ENCODE measurements around the gene FOLR3. TPM values are rescaled to one million over a fixed set of nuclear protein-coding genes. Genes with fewer than 3 reads are reported as not detected.

FOLR3 gene
- total RNA-seq, 1 experiment from 2014 or later, result not detected

- H3K9me2 ChIP-seq (ENCODE audit: insufficient read depth), result no peaks in the 10 kb centered on the region
- H3K9ac ChIP-seq (ENCODE audit: low read length), result no peak overlapping the region
- ChIA-PET POLR2A (no interaction called here), CTCF (interaction anchor here (1.3 kb wide), 1 partner anchor 23 kb away, joined by 3 read pairs; no protein-coding TSS in a partner anchor), RAD21 (ENCODE audit: low non-redundant PET in 1 of 2, low total read pairs in 2 of 2, uncharacterized antibody in 2 of 2, unreplicated experiment in 2 of 2) (no interaction called here)
- intact Hi-C loops (cut with micrococcal nuclease), result no loop called here
- no peaks in the 10 kb centered on the region for H3K27me3 ChIP-seq (ENCODE audit: insufficient read depth, low read length)
- BruUV-seq (replicated peaks), result no TSS peak
- TF ChIP-seq RAD21 (IDR thresholded peaks at IDR 0.05; ENCODE audit: low read depth), result no peak
- TF ChIP-seq FOSL1 (IDR thresholded peaks at IDR 0.05; ENCODE audit: low read depth), result no peak
- TF ChIP-seq ZBTB33 (IDR thresholded peaks at IDR 0.05; ENCODE audit: extremely low read depth, insufficient replicate concordance, low read length), result no peak
- TF ChIP-seq JUND (IDR thresholded peaks at IDR 0.05), result no peak
- TF ChIP-seq SP1 (IDR thresholded peaks at IDR 0.05; ENCODE audit: low read depth), result no peak
- TF ChIP-seq, protein P1, sequence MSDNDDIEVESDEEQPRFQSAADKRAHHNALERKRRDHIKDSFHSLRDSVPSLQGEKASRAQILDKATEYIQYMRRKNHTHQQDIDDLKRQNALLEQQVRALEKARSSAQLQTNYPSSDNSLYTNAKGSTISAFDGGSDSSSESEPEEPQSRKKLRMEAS (IDR thresholded peaks at IDR 0.05), result no peak
- no peak for TF ChIP-seq ELF1 (IDR thresholded peaks at IDR 0.05; ENCODE audit: borderline replicate concordance, low read depth)
- no peak for TF ChIP-seq EGR1 (IDR thresholded peaks at IDR 0.05; ENCODE audit: low read depth)
- no peak for TF ChIP-seq SIN3A (IDR thresholded peaks at IDR 0.05; ENCODE audit: low read depth)
- TF ChIP-seq POLR2AphosphoS5 (IDR thresholded peaks at IDR 0.05; ENCODE audit: low read depth, low read length), result no peak
- no peak for TF ChIP-seq TCF7L2 (IDR thresholded peaks at IDR 0.05; ENCODE audit: borderline replicate concordance, extremely low read depth, insufficient read depth, insufficient read length)
- no peak for TF ChIP-seq ZNF274 (IDR thresholded peaks at IDR 0.05; ENCODE audit: low read depth, low read length)
- TF ChIP-seq EZH2phosphoT487 (IDR thresholded peaks at IDR 0.05; ENCODE audit: borderline replicate concordance), result no peak
- no peak for TF ChIP-seq ATF3 (IDR thresholded peaks at IDR 0.05)
- no peaks in the 10 kb centered on the region for H3K79me2 ChIP-seq (ENCODE audit: insufficient read depth, low read length)
- H3K4me1 ChIP-seq (ENCODE audit: control insufficient read depth in 1 of 2, insufficient read depth in 2 of 2, low read length in 2 of 2), result no peaks in the 10 kb centered on the region
- ATAC-seq (no peak), DNase-seq (ENCODE audit: low read depth, low spot score) (no peak)
- no peaks in the 10 kb centered on the region for H3K9me3 ChIP-seq (ENCODE audit: control insufficient read depth in 1 of 2, insufficient read depth in 1 of 2, low read depth in 1 of 2, low read length in 2 of 2)
- H3K4me2 ChIP-seq (ENCODE audit: low read length), result no peak overlapping the region
- no peaks in the 10 kb centered on the region for H4K20me1 ChIP-seq (ENCODE audit: insufficient read depth)
- H2AFZ ChIP-seq (ENCODE audit: low read depth, low read length, poor library complexity, severe bottlenecking), result no peak overlapping the region
- H3K4me3 ChIP-seq (replicated peaks in 1 of 2; ENCODE audit: low read depth in 1 of 2, low read length in 2 of 2), result no peak overlapping the region
- no peaks in the 10 kb centered on the region for H3K36me3 ChIP-seq (ENCODE audit: control insufficient read depth in 1 of 2, insufficient read depth in 2 of 2, low read length in 2 of 2)
- H3K27ac ChIP-seq (ENCODE audit: low read depth, low read length), result no peak overlapping the region
Measured at GRCh38 chr11:72120930-72121329, 14.6 kb upstream of the FOLR3 start.

Data from HCT116 (cell line).